Measurements from ENCODE around the gene EXOC3L2. TPM values are rescaled to one million over a fixed set of nuclear protein-coding genes. Genes with fewer than 3 reads are reported as not detected.

Gene EXOC3L2
- total RNA-seq, 1 experiment from 2014 or later, result 0.08 TPM

DNA sequence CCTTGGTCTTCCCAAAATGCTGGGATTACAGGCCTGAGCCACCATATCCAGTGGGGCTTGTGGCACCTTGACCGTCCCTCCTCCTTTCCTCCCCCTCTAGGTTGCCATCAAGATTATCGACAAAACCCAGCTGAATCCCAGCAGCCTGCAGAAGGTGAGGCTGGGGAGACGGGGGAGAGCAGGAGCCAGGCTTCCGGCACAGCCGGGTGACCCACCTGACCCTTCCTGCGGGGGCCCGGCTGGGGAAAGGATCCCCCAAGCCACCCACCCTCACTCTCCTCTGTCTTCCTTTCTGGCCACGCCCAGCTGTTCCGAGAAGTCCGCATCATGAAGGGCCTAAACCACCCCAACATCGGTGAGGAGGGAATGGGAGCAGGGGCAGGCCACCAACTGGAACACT lies 17.8 kb upstream of the EXOC3L2 start:
- H3K27ac ChIP-seq (ENCODE audit: low read length), result no peak overlapping the region
- no peak overlapping the region for H3K4me3 ChIP-seq (ENCODE audit: low read depth in 2 of 2, low read length in 2 of 2)
- H3K36me3 ChIP-seq (ENCODE audit: control insufficient read depth, insufficient read depth, low read length), result no peaks in the 10 kb centered on the region
- TF ChIP-seq TCF7L2 (IDR thresholded peaks at IDR 0.05; ENCODE audit: low read depth, low read length) (no peak), REST (IDR thresholded peaks at IDR 0.05; ENCODE audit: insufficient read depth in 1 of 2, low read depth in 2 of 2, low read length in 1 of 2) (no peak), POLR2AphosphoS5 (IDR thresholded peaks at IDR 0.05; ENCODE audit: low read depth, low read length) (no peak), SIN3A (IDR thresholded peaks at IDR 0.05; ENCODE audit: borderline replicate concordance, insufficient read depth, low read depth, low read length) (no peak)
- TF ChIP-seq, protein P1, sequence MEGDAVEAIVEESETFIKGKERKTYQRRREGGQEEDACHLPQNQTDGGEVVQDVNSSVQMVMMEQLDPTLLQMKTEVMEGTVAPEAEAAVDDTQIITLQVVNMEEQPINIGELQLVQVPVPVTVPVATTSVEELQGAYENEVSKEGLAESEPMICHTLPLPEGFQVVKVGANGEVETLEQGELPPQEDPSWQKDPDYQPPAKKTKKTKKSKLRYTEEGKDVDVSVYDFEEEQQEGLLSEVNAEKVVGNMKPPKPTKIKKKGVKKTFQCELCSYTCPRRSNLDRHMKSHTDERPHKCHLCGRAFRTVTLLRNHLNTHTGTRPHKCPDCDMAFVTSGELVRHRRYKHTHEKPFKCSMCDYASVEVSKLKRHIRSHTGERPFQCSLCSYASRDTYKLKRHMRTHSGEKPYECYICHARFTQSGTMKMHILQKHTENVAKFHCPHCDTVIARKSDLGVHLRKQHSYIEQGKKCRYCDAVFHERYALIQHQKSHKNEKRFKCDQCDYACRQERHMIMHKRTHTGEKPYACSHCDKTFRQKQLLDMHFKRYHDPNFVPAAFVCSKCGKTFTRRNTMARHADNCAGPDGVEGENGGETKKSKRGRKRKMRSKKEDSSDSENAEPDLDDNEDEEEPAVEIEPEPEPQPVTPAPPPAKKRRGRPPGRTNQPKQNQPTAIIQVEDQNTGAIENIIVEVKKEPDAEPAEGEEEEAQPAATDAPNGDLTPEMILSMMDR (IDR thresholded peaks at IDR 0.05), result no peak
- in situ Hi-C loops (cut with HindIII; ENCODE audit: low pct_unique_long_range_greater_than_20kb, low sequenced_read_pairs) (no loop called here), intact Hi-C loops (cut with micrococcal nuclease; ENCODE audit: unreplicated experiment) (no loop called here)
- no TSS peak for BruUV-seq (replicated peaks)
- no peaks in the 10 kb centered on the region for H3K4me1 ChIP-seq (ENCODE audit: control insufficient read depth, insufficient read depth, low read length)
- no peak for DNase-seq (ENCODE audit: low read depth, low spot score)
- no peaks in the 10 kb centered on the region for H3K9me3 ChIP-seq (ENCODE audit: control insufficient read depth, insufficient read depth, low read depth, low read length)
- CTCF ChIA-PET, result no interaction called here
- POLR2A ChIA-PET, result no interaction called here
- no peak for ATAC-seq
- H3K27me3 ChIP-seq (ENCODE audit: control insufficient read depth, insufficient read depth, low read length), result no peaks in the 10 kb centered on the region

GRCh38 chr19:45262570-45262969 lies 17.4 kb upstream of the EXOC3L2 start:
- no peaks in the 10 kb centered on the region for H3K36me3 ChIP-seq (ENCODE audit: control insufficient read depth, insufficient read depth, low read length)
- no peak for TF ChIP-seq SIN3A (IDR thresholded peaks at IDR 0.05; ENCODE audit: borderline replicate concordance, insufficient read depth, low read depth, low read length)
- no peak for TF ChIP-seq POLR2AphosphoS5 (IDR thresholded peaks at IDR 0.05; ENCODE audit: low read depth, low read length)
- TF ChIP-seq REST (IDR thresholded peaks at IDR 0.05; ENCODE audit: insufficient read depth in 1 of 2, low read depth in 2 of 2, low read length in 1 of 2), result no peak
- TF ChIP-seq TCF7L2 (IDR thresholded peaks at IDR 0.05; ENCODE audit: low read depth, low read length), result no peak
- TF ChIP-seq, protein P1 (IDR thresholded peaks at IDR 0.05), result no peak
- H3K9me3 ChIP-seq (ENCODE audit: control insufficient read depth, insufficient read depth, low read depth, low read length), result no peaks in the 10 kb centered on the region
- no peak overlapping the region for H3K4me3 ChIP-seq (ENCODE audit: low read depth in 2 of 2, low read length in 2 of 2)
- ATAC-seq (no peak), DNase-seq (ENCODE audit: low read depth, low spot score) (no peak)
- ChIA-PET CTCF (no interaction called here), POLR2A (no interaction called here)
- no peaks in the 10 kb centered on the region for H3K4me1 ChIP-seq (ENCODE audit: control insufficient read depth, insufficient read depth, low read length)
- no TSS peak for BruUV-seq (replicated peaks)
- intact Hi-C loops (cut with micrococcal nuclease; ENCODE audit: unreplicated experiment) (no loop called here), in situ Hi-C loops (cut with HindIII; ENCODE audit: low pct_unique_long_range_greater_than_20kb, low sequenced_read_pairs) (no loop called here)
- H3K27me3 ChIP-seq (ENCODE audit: control insufficient read depth, insufficient read depth, low read length), result no peaks in the 10 kb centered on the region
- no peak overlapping the region for H3K27ac ChIP-seq (ENCODE audit: low read length)

All from Panc1 (cell line).